GM19467 (cell line): Measurements from ENCODE around the gene ELF2.
"Not testable (repeated sequence)": the region's sequence is repeated elsewhere in the genome, so short reads cannot be mapped to it uniquely, and the experiment has no call there.

ENCODE experiments used
- ATAC-seq: cut with Tn5 transposase; IDR thresholded peaks from one replicate; pipeline ENCODE4 v1.9.1; 2021; ENCODE audit warnings: mild to moderate bottlenecking, moderate library complexity; ENCODE audit not compliant: unreplicated experiment

ELF2 gene

GRCh38 chr4:139188648-139189416 is 11.8 kb upstream of the ELF2 start:
- ATAC-seq: no peak

DNA sequence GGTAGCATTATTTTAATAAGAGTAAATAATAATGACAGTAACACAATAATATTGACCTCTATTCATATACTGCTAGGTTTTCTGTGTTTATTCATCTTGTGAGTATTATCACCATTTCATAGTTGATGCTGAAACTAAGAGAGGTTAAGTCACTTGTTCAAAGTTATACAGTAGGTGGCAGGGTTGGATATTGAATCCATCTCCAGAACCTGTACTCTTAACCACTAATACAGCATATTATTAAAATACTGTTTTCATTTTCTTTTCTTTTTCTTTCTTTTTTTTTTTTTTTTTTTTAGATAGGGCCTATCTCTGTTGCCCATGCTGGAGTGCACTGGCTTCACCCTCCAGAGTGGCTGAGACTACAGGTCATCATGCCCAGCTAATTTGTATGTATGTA is 7.1 kb upstream of the ELF2 start:
- no peak for ATAC-seq

GRCh38 chr4:139177869-139178619 is 1.0 kb upstream of the ELF2 start:
- ATAC-seq: peak; percentile 68

GRCh38 chr4:139176302-139177048 is 543 bp downstream of the ELF2 start:
- ATAC-seq: peak; percentile 20

DNA sequence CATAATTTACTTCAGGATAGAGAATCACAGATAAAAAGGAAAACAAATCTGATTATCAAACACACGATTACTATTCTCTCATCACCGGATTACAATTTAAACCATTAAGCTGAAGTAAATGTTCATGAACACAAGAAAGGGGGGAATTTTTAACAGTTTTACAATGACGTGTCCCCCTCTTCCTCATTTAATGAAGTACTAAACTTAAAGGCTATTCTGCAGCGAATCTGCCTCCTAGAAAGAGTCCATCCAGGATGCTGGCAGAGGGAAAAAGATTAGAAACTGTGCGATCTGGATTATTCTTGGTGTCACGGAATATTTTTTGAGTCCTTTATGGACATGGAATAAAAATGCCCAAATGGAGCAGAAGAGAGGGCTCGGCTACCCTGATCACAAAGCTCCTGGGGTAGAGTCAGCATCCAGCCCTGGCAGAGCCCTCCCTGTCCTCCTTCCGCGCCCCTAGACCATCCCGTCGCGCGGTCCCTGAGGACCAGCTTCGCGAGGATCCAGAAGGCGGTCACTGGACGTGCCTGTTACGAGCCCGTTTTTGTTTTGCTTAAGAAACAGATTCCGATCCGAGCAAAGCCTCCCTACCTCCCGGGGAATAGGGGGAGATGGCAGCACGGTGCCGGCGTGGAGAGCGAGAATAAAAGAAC is 1.2 kb downstream of the ELF2 start:
- no peak for ATAC-seq

GRCh38 chr4:139171876-139172691 is 4.9 kb downstream of the ELF2 start:
- no peak for ATAC-seq

DNA sequence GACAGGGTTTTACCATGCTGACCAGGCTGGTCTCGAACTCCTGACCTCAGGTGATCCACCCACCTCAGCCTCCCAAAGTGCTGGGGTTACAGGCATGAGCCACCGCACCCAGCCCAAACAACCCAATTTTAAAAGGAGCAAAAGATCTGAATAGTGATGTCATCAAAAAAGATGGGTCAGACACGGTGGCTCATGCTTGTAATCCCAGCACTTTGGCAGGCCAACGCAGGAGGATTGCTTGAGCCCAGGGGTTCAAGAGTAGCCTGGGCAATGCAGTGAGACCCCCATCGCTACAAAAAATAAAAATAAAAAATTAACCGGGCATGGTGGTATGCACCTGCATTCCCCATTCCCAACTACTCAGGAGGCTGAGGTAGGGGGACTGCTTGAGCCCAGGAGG is 6.1 kb downstream of the ELF2 start:
- ATAC-seq: no peak

DNA sequence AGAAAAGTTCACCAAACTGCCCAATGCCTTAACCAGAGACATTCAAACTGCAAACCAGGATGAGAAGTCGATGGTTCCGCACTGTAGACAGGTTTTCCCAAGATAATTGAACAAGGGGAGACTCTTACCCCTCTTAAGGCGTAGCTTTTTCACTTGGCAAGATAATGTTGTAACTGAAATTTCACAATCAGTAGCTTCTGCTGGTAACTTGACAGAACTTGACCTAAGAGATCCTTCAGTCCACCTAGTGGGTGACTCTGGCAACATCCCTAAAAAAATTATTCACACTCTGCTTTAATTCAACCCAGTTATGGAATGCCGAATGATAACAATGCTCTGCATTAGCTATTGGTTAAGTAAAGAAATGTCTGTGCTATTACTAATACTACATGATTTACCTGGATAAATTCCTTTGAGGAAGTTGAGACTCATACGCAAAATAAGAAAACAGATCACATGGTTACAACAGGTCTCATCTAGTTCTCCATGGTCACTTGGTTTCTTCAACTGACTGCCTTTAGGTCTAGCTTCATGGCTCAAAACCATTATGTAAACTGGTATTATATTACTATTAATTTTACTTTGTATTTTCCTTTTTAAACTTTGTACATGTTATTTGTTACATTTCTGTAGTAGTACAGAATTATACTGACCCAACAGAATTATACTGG is 9.1 kb downstream of the ELF2 start:
- no peak for ATAC-seq

- no peak for ATAC-seq
These were observed 12.3 kb downstream of the ELF2 start for GRCh38 chr4:139164731-139165130.

DNA sequence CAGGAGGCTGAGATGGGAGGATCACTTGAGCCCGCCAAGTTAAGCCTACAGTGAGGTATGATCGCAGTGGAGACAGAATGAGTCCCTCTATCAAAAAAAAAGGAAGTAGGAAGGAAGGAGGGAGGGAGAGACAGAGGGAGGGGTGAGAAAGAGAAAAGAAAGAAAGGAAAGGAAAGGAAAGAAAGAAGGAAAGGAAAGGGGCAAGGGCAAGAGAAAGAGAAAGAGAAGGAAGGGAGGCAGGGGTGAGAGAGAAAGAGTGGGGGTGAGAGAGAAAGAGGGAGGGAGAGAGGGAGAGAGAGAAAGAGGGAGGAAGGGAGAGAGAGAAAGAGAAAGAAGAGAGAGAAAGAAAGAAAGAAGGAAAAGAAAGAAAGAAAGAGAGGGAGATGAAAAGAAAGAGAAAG is 13.2 kb downstream of the ELF2 start:
- no peak for ATAC-seq

GRCh38 chr4:139157977-139158376 is 19.0 kb downstream of the ELF2 start:
- not testable (repeated sequence) for ATAC-seq

GRCh38 chr4:139154952-139155557 is 22.0 kb downstream of the ELF2 start:
- no peak for ATAC-seq

DNA sequence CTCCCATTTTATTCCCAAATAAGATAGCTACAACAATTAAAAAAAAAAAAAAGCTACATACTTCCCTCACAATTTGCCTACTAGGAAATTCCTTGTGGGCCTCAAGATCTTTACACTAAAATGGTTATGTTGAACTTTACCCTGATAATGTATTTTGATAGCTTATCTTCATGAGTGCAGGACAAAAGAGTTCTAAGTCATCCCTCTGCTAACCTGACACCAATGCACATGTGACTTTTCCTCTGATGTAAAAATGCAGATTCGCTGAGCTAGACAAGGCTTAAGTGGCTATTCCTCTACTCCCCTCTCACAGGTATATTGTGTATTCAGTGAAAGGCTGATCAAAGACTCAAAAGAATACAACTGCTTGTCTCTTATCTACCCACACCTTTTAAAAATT is 22.5 kb downstream of the ELF2 start:
- ATAC-seq: no peak

DNA sequence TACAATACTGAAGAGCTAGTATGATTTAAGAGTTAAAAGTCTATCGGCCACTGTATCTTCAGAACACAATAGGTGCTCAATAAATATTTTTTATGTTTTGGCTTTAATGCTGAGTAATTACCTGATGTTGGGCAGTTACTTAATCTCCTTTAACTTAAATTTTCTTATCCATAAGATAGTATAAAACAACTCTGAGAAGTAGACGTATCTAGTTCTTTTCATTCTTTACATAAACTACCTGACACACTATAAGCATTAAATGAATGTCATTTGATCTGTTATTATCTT is 22.9 kb downstream of the ELF2 start:
- no peak for ATAC-seq

DNA sequence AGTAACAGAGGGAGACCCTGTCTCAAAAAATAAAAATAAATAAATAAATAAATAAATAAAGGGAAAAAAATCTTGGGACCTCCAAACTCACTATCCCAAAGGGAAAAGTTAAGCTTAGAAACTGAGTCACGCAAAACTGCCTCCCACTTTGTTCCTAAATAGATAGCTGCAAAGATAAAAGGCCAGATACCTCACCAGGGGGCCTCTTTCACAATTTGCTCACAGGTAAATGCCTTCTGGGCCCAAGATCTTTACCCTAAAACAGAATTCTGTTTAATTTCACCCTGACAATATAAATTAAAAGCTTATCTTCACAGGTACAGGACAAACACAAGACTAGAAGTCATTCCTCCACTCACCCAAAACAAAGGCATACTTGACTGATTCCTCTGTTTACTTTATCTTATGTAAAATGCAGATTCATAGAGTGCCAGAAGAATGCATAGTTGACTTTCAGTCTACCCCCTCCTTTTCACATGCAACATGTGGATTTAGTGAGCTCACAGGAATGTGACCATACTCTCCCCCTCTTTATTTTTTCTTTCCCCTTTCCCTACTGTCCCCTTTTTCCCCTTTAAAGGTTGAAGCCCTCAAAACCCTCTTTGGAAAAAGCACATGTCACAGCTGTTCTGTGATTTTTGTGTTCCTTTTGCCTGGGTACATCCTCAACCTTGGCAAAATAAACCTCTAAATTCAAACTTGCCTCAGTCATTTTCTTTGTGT is 23.4 kb downstream of the ELF2 start:
- no peak for ATAC-seq

DNA sequence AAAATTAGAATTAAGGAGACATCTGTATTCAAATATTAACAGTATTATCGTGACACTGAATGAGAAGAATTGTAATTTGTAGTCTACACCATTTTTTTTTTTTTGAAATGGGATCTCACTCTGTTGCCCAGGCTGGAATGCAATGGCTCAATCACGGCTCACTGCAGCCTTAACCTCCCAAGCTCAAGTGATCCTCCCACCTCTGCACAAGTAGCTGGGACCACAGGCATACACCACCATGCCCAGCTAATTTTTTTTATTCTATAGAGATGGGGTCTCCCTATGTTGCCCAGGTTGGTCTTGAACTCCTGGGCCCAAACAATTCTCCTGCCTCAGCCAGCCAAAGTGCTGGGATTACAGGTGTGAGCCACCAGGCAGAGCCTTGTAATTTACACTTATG is 24.8 kb downstream of the ELF2 start:
- no peak for ATAC-seq

DNA sequence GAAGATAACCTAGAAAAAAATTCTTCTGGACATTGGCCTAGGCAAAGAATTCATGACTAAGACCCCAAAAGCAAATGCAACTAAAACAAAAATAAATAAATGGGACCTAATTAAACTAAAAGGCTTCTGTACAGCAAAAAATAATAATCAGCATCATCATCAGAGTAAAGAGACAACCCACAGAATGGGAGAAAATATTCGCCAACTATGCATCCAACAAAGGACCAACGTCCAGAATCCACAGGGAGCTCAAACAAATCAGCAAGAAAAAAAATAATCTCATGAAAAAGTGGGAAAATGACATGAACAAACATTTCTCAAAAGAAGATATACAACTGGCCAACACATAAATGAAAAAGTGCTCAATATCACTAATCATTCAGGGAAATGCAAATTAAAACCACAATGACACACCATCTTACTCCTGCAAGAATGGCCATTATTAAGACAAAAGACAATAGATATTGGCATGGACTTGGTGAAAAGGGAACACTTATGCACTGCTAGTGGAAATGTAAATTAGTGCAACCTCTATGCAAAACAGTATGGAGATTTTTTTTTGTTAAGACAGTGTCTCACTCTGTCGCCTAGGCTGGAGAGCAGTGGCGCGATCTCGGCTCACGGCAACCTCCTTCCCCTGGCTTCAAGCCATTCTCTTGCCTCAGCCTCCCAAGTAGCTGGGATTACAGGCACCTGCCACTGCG is 29.9 kb downstream of the ELF2 start:
- no peak for ATAC-seq

DNA sequence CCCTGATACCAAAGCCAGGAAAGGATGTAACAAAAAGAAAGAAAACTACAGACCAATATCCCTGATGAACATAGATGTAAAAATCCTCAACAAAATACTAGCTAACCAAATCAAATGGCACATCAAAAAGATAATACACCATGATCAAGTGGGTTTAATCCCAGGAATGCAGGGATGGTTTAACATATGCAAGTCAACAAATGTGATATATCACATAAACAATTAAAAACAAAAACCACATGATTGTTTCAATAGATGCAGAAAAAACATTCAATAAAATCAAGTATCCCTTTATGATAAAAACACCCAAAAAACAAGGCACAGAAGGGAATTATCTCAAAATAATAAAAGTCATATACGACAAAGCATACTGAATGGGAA is 31.5 kb downstream of the ELF2 start:
- no peak for ATAC-seq
